NB4 (cell line): Measurements from ENCODE around the gene ASCC3.

Source experiments
- DNase-seq: peaks from one replicate; pipeline ENCODE4 v3.0.0; 2010; ENCODE audit warnings: low read depth
- H3K4me3 ChIP-seq: one replicate; pipeline ENCODE4 v1.5.1; 2011; ENCODE audit warnings: mild to moderate bottlenecking, low read depth, low read length, moderate library complexity
- MYC ChIP-seq: IDR thresholded peaks from 2 replicates; pipeline ENCODE4 v1.6.1; 2011; ENCODE audit warnings: low read depth, low read length
- POLR2A ChIP-seq: IDR thresholded peaks from 2 replicates; pipeline ENCODE4 v1.6.1; 2011; ENCODE audit warnings: mild to moderate bottlenecking; ENCODE audit not compliant: insufficient read length; ENCODE audit errors: extremely low read depth
- TF ChIP-seq, protein P1 (sequence below): IDR thresholded peaks from one replicate; pipeline ENCODE4 v1.5.1; 2012; ENCODE audit warnings: low read depth, low read length
- TF ChIP-seq, protein P2 (sequence below): IDR thresholded peaks from 2 replicates; pipeline ENCODE4 v1.6.1; 2011; ENCODE audit warnings: low read depth, low read length

The ASCC3 gene

GRCh38 chr6:100475554-100476320 is 405.4 kb downstream of the ASCC3 start:
- no peak overlapping the region for H3K4me3 ChIP-seq
- TF ChIP-seq, protein P1, sequence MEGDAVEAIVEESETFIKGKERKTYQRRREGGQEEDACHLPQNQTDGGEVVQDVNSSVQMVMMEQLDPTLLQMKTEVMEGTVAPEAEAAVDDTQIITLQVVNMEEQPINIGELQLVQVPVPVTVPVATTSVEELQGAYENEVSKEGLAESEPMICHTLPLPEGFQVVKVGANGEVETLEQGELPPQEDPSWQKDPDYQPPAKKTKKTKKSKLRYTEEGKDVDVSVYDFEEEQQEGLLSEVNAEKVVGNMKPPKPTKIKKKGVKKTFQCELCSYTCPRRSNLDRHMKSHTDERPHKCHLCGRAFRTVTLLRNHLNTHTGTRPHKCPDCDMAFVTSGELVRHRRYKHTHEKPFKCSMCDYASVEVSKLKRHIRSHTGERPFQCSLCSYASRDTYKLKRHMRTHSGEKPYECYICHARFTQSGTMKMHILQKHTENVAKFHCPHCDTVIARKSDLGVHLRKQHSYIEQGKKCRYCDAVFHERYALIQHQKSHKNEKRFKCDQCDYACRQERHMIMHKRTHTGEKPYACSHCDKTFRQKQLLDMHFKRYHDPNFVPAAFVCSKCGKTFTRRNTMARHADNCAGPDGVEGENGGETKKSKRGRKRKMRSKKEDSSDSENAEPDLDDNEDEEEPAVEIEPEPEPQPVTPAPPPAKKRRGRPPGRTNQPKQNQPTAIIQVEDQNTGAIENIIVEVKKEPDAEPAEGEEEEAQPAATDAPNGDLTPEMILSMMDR, result no peak
- TF ChIP-seq, protein P2, sequence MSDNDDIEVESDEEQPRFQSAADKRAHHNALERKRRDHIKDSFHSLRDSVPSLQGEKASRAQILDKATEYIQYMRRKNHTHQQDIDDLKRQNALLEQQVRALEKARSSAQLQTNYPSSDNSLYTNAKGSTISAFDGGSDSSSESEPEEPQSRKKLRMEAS, result no peak
- DNase-seq, result no peak

DNA sequence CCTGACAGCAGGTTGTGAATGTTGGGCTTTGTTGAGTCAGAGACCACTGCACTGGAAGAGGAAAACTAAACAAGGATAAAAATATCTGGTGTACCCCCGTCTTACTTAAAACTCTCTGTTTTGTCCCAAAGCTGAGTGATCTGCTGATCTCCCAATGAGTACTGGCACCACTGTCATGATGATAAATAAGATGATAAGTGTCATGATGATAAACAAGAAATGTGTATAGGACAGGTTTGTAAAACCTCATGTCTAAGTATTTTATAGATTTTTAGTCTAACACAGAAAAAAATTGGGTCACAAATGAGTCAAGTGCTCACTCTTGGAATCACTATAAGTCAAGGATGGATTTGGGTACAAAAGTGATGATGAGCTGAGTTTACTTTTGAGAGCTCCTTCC is 407.9 kb downstream of the ASCC3 start:
- TF ChIP-seq MYC (no peak), POLR2A (no peak)
- TF ChIP-seq, protein P1, result no peak
- TF ChIP-seq, protein P2, result no peak
- no peak overlapping the region for H3K4me3 ChIP-seq
- no peak for DNase-seq

GRCh38 chr6:100472674-100473073 is 408.5 kb downstream of the ASCC3 start:
- H3K4me3 ChIP-seq, result no peak overlapping the region
- TF ChIP-seq, protein P2, result no peak
- TF ChIP-seq POLR2A (no peak), MYC (no peak)
- TF ChIP-seq, protein P1, result no peak
- no peak for DNase-seq

- no peak overlapping the region for H3K4me3 ChIP-seq
- no peak for DNase-seq
- TF ChIP-seq, protein P2, result no peak
- TF ChIP-seq POLR2A (no peak), MYC (no peak)
- TF ChIP-seq, protein P1, result no peak
Observed at GRCh38 chr6:100470422-100471120, 410.6 kb downstream of the ASCC3 start.

DNA sequence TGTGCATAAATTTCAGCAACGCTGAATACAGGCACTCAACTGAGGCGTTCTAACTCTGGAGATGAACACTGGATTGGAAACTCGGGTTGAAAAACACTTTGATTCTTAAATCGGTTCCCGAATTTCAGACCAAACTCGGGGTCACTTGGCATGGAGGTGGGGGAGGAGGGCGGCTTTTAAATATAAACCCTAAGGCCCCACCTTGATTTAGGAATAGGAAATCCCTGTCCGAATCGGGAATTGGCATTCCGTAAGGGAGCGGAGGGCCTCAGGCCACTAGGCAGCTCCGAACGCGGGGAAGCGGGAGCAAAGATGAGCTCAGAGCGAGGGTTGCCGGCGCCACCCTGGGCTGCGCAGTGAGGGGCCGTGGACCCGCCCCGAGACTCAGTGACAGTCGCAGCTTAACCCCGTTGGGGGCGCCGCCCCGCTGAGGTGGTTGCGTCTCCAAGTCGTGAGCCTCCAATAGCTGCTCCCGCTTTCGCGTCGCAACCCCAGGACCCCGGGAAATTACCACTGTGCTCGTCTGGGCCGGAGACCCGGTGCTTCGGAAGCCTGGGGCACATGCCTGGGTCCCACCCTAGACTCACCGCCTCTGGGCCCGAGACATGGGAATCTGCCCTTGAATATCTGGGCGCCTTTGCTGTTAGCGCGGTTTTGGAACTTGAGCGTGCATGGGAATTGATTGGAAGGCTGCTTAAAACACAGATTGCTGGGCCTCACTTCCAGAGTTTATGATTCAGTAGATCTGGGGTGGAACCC is 411.8 kb downstream of the ASCC3 start:
- DNase-seq, result no peak
- no peak for TF ChIP-seq MYC
- TF ChIP-seq, protein P1, result no peak
- TF ChIP-seq, protein P2, result no peak
- TF ChIP-seq POLR2A, result no peak
- no peak overlapping the region for H3K4me3 ChIP-seq
